ENCODE results near the gene SOX30.

DNA sequence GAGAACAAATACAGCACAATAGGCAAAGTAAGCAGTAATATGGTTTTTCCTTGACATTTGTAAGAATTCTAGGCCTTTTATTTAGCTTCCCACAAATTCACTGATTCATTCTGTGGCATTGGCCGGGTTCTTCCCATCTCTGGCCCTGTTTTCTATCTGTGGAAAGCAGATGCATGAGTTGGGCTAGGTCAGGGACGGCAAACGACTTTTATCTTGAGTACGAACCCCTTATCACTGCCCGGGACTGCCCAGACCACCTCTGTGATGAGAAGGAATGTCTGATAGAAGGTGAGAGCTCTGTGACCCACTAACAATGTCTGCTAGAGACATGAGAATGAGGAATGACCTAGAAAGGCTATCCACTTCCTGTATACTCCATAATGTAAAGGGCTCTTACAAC lies 41.2 kb downstream of the SOX30 start:
- TF ChIP-seq, protein P1, sequence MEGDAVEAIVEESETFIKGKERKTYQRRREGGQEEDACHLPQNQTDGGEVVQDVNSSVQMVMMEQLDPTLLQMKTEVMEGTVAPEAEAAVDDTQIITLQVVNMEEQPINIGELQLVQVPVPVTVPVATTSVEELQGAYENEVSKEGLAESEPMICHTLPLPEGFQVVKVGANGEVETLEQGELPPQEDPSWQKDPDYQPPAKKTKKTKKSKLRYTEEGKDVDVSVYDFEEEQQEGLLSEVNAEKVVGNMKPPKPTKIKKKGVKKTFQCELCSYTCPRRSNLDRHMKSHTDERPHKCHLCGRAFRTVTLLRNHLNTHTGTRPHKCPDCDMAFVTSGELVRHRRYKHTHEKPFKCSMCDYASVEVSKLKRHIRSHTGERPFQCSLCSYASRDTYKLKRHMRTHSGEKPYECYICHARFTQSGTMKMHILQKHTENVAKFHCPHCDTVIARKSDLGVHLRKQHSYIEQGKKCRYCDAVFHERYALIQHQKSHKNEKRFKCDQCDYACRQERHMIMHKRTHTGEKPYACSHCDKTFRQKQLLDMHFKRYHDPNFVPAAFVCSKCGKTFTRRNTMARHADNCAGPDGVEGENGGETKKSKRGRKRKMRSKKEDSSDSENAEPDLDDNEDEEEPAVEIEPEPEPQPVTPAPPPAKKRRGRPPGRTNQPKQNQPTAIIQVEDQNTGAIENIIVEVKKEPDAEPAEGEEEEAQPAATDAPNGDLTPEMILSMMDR (IDR thresholded peaks at IDR 0.05; ENCODE audit: poor library complexity) = no peak
- TF ChIP-seq EZH2 (IDR thresholded peaks at IDR 0.05; ENCODE audit: borderline replicate concordance) (no peak), EZH2phosphoT487 (IDR thresholded peaks at IDR 0.05; ENCODE audit: low read depth, severe bottlenecking, unreplicated experiment) (no peak)

All from hepatocyte (in vitro differentiated cells).